K562 (cell line): ENCODE measurements around the gene RBMX. TPM values are rescaled to one million over a fixed set of nuclear protein-coding genes. Genes with fewer than 3 reads are reported as not detected.

ENCODE experiments used
- ARID2 ChIP-seq: fragments of 450-650 bp; IDR thresholded peaks from 2 replicates; pipeline ENCODE4 v1.6.1; 2017; ENCODE audit warnings: antibody characterized with exemption, mild to moderate bottlenecking
- ATF6 ChIP-seq: sonication (generic); formaldehyde crosslinking; IDR thresholded peaks from 2 replicates; pipeline ENCODE4 v1.4.0; 2020; ENCODE audit warnings: mild to moderate bottlenecking, missing genetic modification reagents
- CEBPZ ChIP-seq: fragments of 150-350 bp; IDR thresholded peaks from 2 replicates; pipeline ENCODE4 v1.6.1; 2014; ENCODE audit warnings: low read depth, mild to moderate bottlenecking, low read length, borderline replicate concordance
- CREB3L1 ChIP-seq: fragments of 450-650 bp; IDR thresholded peaks from 2 replicates; pipeline ENCODE4 v1.6.1; 2014; ENCODE audit warnings: low read depth, mild to moderate bottlenecking, moderate library complexity, borderline replicate concordance
- EWSR1 ChIP-seq: fragments of 450-650 bp; IDR thresholded peaks from 2 replicates; pipeline ENCODE4 v1.6.1; 2018; ENCODE audit warnings: borderline replicate concordance, mild to moderate bottlenecking, low read depth, moderate library complexity; ENCODE audit not compliant: partially characterized antibody
- EZH2 ChIP-seq: IDR thresholded peaks from 2 replicates; pipeline ENCODE4 v1.6.1; 2012; ENCODE audit warnings: low read depth, mild to moderate bottlenecking, inconsistent platforms, low read length, borderline replicate concordance
- FOXM1 ChIP-seq, 2 experiments: fragments of 450-650 bp in 1 of 2; sonication (generic) in 1 of 2; formaldehyde crosslinking in 1 of 2; IDR thresholded peaks; 2 replicates each; pipeline versions ENCODE4 v1.6.1 to v1.9.0; 2017 to 2022; ENCODE audit warnings: low read depth in 2 of 2, mild to moderate bottlenecking in 2 of 2, missing genetic modification reagents in 1 of 2, moderate library complexity in 1 of 2
- HMGN3 ChIP-seq: IDR thresholded peaks from 2 replicates; pipeline ENCODE4 v1.6.1; 2011; ENCODE audit warnings: borderline replicate concordance, low read depth, mild to moderate bottlenecking, mixed read lengths, low read length; ENCODE audit not compliant: insufficient read length; ENCODE audit errors: extremely low read depth
- IFI16 ChIP-seq: fragments of 250-450 bp; sonication (Bioruptor Pico); IDR thresholded peaks from 2 replicates; pipeline ENCODE4 v2.1.2; 2022; ENCODE audit warnings: mild to moderate bottlenecking, inconsistent platforms
- KLF10 ChIP-seq: fragments of 250-450 bp; sonication (Bioruptor Pico); IDR thresholded peaks from 2 replicates; pipeline ENCODE4 v1.6.1; 2021; ENCODE audit warnings: matching md5 sums
- MTF1 ChIP-seq: fragments of 250-450 bp; sonication (Bioruptor Pico); IDR thresholded peaks from 2 replicates; pipeline ENCODE4 v1.9.0; 2021; ENCODE audit warnings: moderate library complexity, mild to moderate bottlenecking, inconsistent platforms, borderline replicate concordance
- MYC ChIP-seq, 2 experiments: fragments of 250-450 bp in 1 of 2; sonication (Bioruptor Pico) in 1 of 2; IDR thresholded peaks; 2 replicates each; pipeline versions ENCODE4 v1.5.1 to v1.6.1; 2012 to 2021; ENCODE audit warnings: low read depth in 2 of 2, borderline replicate concordance in 1 of 2, improper control_type of control experiment in 1 of 2, low read length in 1 of 2, mild to moderate bottlenecking in 1 of 2, moderate library complexity in 1 of 2
- POLR2AphosphoS5 ChIP-seq: IDR thresholded peaks from 2 replicates; pipeline ENCODE4 v1.6.1; 2011; ENCODE audit warnings: mild to moderate bottlenecking, low read depth, low read length, moderate library complexity; ENCODE audit not compliant: control insufficient read depth, insufficient read depth
- RAD21 ChIP-seq, 2 experiments: fragments of 250-450 bp in 1 of 2; fragments of 450-650 bp in 1 of 2; sonication (Bioruptor Pico) in 1 of 2; formaldehyde crosslinking in 1 of 2; IDR thresholded peaks in 1 of 2; conservative IDR thresholded peaks in 1 of 2; 2 replicates each; pipeline versions ENCODE4 v1.4.0 to v1.8.0; 2020 to 2022; ENCODE audit warnings: mild to moderate bottlenecking in 2 of 2, moderate library complexity in 1 of 2
- RBFOX2 ChIP-seq: fragments of 200-400 bp; formaldehyde crosslinking; IDR thresholded peaks from 2 replicates; pipeline ENCODE4 v1.6.1; 2017; ENCODE audit warnings: low read depth, mild to moderate bottlenecking, low read length, moderate library complexity
- SMARCA5 ChIP-seq: fragments of 450-650 bp; IDR thresholded peaks from 2 replicates; pipeline ENCODE4 v1.6.1; 2016
- SNIP1 ChIP-seq: fragments of 450-650 bp; IDR thresholded peaks from 2 replicates; pipeline ENCODE4 v1.7.1; 2017; ENCODE audit warnings: low read depth, mild to moderate bottlenecking
- SRSF3 ChIP-seq: fragments of 200-400 bp; formaldehyde crosslinking; IDR thresholded peaks from 2 replicates; pipeline ENCODE4 v1.6.1; 2016; ENCODE audit warnings: mild to moderate bottlenecking, low read length, moderate library complexity; ENCODE audit not compliant: insufficient read depth
- ZEB2 ChIP-seq: fragments of 450-650 bp; IDR thresholded peaks from 2 replicates; pipeline ENCODE4 v1.6.1; 2016
- ZFP36 ChIP-seq: fragments of 150-350 bp; IDR thresholded peaks from 2 replicates; pipeline ENCODE4 v1.6.1; 2018; ENCODE audit warnings: low read length, low read depth; ENCODE audit not compliant: partially characterized antibody
- ZNF384 ChIP-seq: IDR thresholded peaks from 2 replicates; pipeline ENCODE4 v1.6.1; 2012; ENCODE audit warnings: low read depth, low read length, improper control_type of control experiment
- polyA plus RNA-seq, 8 experiments: library from polyadenylated mRNA; depleted of rRNA in 4 of 8; stranded (reverse) in 5 of 8; unstranded in 3 of 8; fragments of >200 nt; fragmentation: Nextera tagmentation in 2 of 8; fragmentation: Illumina TruSeq in 1 of 8; extraction: Ambion mirVana in 2 of 8; extraction: Trizol in 1 of 8; gene quantifications; 2 replicates each; pipeline versions ENCODE4 v1.2.1 to v1.2.3, GENCODE V29; 2011 to 2014; ENCODE audit warnings: inconsistent platforms in 1 of 8, missing spikeins in 1 of 8
- total RNA-seq, 7 experiments: library from RNA; depleted of rRNA in 6 of 7; stranded (reverse); fragments of >200 nt in 6 of 7; fragmentation: Illumina TruSeq in 2 of 7; extraction: Trizol in 2 of 7; gene quantifications; 2 replicates each; pipeline versions ENCODE4 v1.2.1 to v1.2.3, GENCODE V29; 2011 to 2021; ENCODE audit warnings: low replicate concordance in 1 of 7

RBMX gene
- total and polyA plus RNA-seq, 9 of the 15 experiments (the other 6 are each of a cell fraction or from before 2014, with no cell fraction given): 405 to 671 (median 540) TPM

- no peak; the same call in 1 of the 2 replicates for TF ChIP-seq CREB3L1
- TF ChIP-seq EZH2: no peak
- TF ChIP-seq RAD21 (CRISPR knock-in tag; conservative IDR thresholded peaks at IDR 0.05 in 1 of 2, IDR thresholded peaks at IDR 0.05 in 1 of 2): peak in 1 of 2 experiments; percentile 18; a peak in 2 of 4 replicates
- no peak for TF ChIP-seq SMARCA5
- peak; percentile 99 for TF ChIP-seq POLR2AphosphoS5
- no peak for TF ChIP-seq SNIP1
- TF ChIP-seq MYC (IDR thresholded peaks at IDR 0.05; ENCODE audit: low read depth, low read length): peak; percentile 91
- no peak for TF ChIP-seq MYC (CRISPR knock-in tag; IDR thresholded peaks at IDR 0.05; ENCODE audit: borderline replicate concordance, low read depth)
- TF ChIP-seq FOXM1 (IDR thresholded peaks at IDR 0.05; ENCODE audit: low read depth): peak; percentile 86
- no peak for TF ChIP-seq FOXM1 (CRISPR knock-in tag; IDR thresholded peaks at IDR 0.05; ENCODE audit: low read depth)
- TF ChIP-seq ZFP36: no peak
- TF ChIP-seq HMGN3: no peak
- TF ChIP-seq SRSF3: no peak
- no peak for TF ChIP-seq IFI16 (CRISPR knock-in tag)
- TF ChIP-seq EWSR1: no peak
- TF ChIP-seq ZEB2: no peak
- peak; percentile 99 for TF ChIP-seq RBFOX2
- TF ChIP-seq ZNF384: no peak
- no peak for TF ChIP-seq MTF1 (CRISPR knock-in tag)
- 0 out of 2 replicates have a peak, but pooled peaks have one; percentile 17 for TF ChIP-seq CEBPZ
- no peak for TF ChIP-seq ATF6 (CRISPR knock-in tag)
- no peak for TF ChIP-seq KLF10 (CRISPR knock-in tag)
- no peak for TF ChIP-seq ARID2
Measured at GRCh38 chrX:136880452-136881013, at the start of gene RBMX (continued).
